ENCODE results near the gene SLC4A8.

The SLC4A8 gene

GRCh38 chr12:51395283-51396230 is 29.1 kb upstream of the SLC4A8 start:
- H3K4me3 ChIP-seq (replicated peaks; ENCODE audit: low read depth, low read length) = no peak overlapping the region
- no peak for TF ChIP-seq CTCF (IDR thresholded peaks at IDR 0.05; ENCODE audit: low read depth, low read length, missing control alignments)
- no peak for DNase-seq (ENCODE audit: extremely low read depth, low read depth)

- TF ChIP-seq CTCF (IDR thresholded peaks at IDR 0.05; ENCODE audit: low read depth, low read length, missing control alignments) = no peak
Measured at GRCh38 chr12:51397670-51398069, 27.0 kb upstream of the SLC4A8 start.

GRCh38 chr12:51399891-51400290 is 24.7 kb upstream of the SLC4A8 start:
- H3K4me3 ChIP-seq (replicated peaks; ENCODE audit: low read depth, low read length) = no peak overlapping the region
- no peak for DNase-seq (ENCODE audit: extremely low read depth, low read depth)
- no peak for TF ChIP-seq CTCF (IDR thresholded peaks at IDR 0.05; ENCODE audit: low read depth, low read length, missing control alignments)

More at GRCh38 chr12:51397670-51398069, 27.0 kb upstream of the SLC4A8 start:
- H3K4me3 ChIP-seq (replicated peaks; ENCODE audit: low read depth, low read length) = no peak overlapping the region
- DNase-seq (ENCODE audit: extremely low read depth, low read depth) = no peak

GRCh38 chr12:51401020-51401419 is 23.6 kb upstream of the SLC4A8 start:
- DNase-seq (ENCODE audit: extremely low read depth, low read depth) = no peak
- no peak for TF ChIP-seq CTCF (IDR thresholded peaks at IDR 0.05; ENCODE audit: low read depth, low read length, missing control alignments)
- H3K4me3 ChIP-seq (replicated peaks; ENCODE audit: low read depth, low read length) = no peak overlapping the region

- H3K4me3 ChIP-seq (replicated peaks; ENCODE audit: low read depth, low read length) = no peak overlapping the region
- TF ChIP-seq CTCF (IDR thresholded peaks at IDR 0.05; ENCODE audit: low read depth, low read length, missing control alignments) = no peak
- DNase-seq (ENCODE audit: extremely low read depth, low read depth) = no peak
Measured at GRCh38 chr12:51401486-51401885, 23.1 kb upstream of the SLC4A8 start.

- no peak for TF ChIP-seq CTCF (IDR thresholded peaks at IDR 0.05; ENCODE audit: low read depth, low read length, missing control alignments)
- no peak overlapping the region for H3K4me3 ChIP-seq (replicated peaks; ENCODE audit: low read depth, low read length)
- no peak for DNase-seq (ENCODE audit: extremely low read depth, low read depth)
Measured at GRCh38 chr12:51401900-51402299, 22.7 kb upstream of the SLC4A8 start.

Data from HFF-Myc (cell line).